ENCODE data around the gene HECTD4.

The HECTD4 gene

GRCh38 chr12:112427760-112428159 is 45.5 kb upstream of the HECTD4 start:
- peaks cover 66% of the 10 kb centered on the region for H3K79me2 ChIP-seq (ENCODE audit: insufficient read depth, low read length)
- H3K27me3 ChIP-seq (ENCODE audit: insufficient read depth, low read length): no peaks in the 10 kb centered on the region
- peaks cover 6% of the 10 kb centered on the region for H3K36me3 ChIP-seq (ENCODE audit: insufficient read depth, low read length)
- H3K4me3 ChIP-seq (ENCODE audit: low read depth, low read length, poor library complexity, severe bottlenecking): no peak overlapping the region
- H2AFZ ChIP-seq (ENCODE audit: low read length): no peak overlapping the region
- H4K20me1 ChIP-seq (ENCODE audit: insufficient read depth, low read length): no peaks in the 10 kb centered on the region
- H3K27ac ChIP-seq (ENCODE audit: low read depth, low read length, poor library complexity, severe bottlenecking): no peak overlapping the region
- no peak for TF ChIP-seq EZH2 (IDR thresholded peaks at IDR 0.05; ENCODE audit: borderline replicate concordance, low read length)
- TF ChIP-seq, protein P1, sequence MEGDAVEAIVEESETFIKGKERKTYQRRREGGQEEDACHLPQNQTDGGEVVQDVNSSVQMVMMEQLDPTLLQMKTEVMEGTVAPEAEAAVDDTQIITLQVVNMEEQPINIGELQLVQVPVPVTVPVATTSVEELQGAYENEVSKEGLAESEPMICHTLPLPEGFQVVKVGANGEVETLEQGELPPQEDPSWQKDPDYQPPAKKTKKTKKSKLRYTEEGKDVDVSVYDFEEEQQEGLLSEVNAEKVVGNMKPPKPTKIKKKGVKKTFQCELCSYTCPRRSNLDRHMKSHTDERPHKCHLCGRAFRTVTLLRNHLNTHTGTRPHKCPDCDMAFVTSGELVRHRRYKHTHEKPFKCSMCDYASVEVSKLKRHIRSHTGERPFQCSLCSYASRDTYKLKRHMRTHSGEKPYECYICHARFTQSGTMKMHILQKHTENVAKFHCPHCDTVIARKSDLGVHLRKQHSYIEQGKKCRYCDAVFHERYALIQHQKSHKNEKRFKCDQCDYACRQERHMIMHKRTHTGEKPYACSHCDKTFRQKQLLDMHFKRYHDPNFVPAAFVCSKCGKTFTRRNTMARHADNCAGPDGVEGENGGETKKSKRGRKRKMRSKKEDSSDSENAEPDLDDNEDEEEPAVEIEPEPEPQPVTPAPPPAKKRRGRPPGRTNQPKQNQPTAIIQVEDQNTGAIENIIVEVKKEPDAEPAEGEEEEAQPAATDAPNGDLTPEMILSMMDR (IDR thresholded peaks at IDR 0.05; ENCODE audit: low read length): no peak
- peaks cover 21% of the 10 kb centered on the region for H3K4me1 ChIP-seq (ENCODE audit: insufficient read depth, low read length, severe bottlenecking)
- no peaks in the 10 kb centered on the region for H3K9me2 ChIP-seq (ENCODE audit: low read depth, low read length)
- H3F3A ChIP-seq (ENCODE audit: insufficient read depth, low read length): no peaks in the 10 kb centered on the region
- H3K4me2 ChIP-seq (ENCODE audit: low read length): no peak overlapping the region
- H3K9ac ChIP-seq (ENCODE audit: low read length): no peak overlapping the region
- no peaks in the 10 kb centered on the region for H3K9me3 ChIP-seq (ENCODE audit: low read length)

DNA sequence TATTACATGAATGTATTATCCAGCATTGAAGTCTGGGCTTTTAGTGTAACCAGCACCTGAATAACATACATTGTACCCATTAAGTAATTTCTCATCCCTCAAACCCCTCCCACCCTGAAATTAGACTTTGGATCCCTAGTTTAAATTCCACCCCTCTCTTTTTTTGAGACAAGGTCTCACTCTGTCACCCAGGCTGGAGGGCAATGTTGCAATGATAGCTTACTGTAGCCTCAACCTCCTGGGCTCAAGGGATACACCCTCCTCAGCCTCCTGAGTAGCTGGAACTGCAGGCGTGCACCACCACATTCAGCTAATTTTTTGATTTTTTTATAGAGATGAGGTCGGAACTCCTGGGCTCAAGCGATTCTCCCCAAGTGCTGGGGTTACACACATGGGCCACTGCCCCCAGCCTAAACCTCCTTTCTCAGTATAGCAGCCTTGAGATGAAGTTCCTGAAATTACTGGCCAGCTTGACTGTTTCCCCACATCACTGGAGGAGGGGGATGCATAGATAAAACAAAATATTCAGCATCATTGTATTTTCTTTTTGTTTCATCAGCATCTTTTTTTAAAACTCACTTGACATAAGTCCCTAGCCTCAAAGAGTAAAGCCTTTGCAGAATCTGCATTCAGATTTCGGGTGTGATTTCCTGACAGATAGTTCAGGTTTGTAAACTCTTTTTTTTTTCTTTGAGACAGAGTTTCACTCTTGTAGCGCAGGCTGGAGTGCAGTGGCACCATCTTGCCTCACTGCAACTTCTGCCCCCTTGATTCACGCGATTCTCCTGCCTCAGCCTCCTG is 43.6 kb upstream of the HECTD4 start:
- Histone ChIP-seq H3K4me3 (ENCODE audit: low read depth, low read length, poor library complexity, severe bottlenecking) (no peak overlapping the region), H4K20me1 (ENCODE audit: insufficient read depth, low read length) (no peaks in the 10 kb centered on the region), H3K27me3 (ENCODE audit: insufficient read depth, low read length) (no peaks in the 10 kb centered on the region), H3K27ac (ENCODE audit: low read depth, low read length, poor library complexity, severe bottlenecking) (no peak overlapping the region), H2AFZ (ENCODE audit: low read length) (no peak overlapping the region), H3K9me2 (ENCODE audit: low read depth, low read length) (no peaks in the 10 kb centered on the region), H3K9ac (ENCODE audit: low read length) (no peak overlapping the region), H3K9me3 (ENCODE audit: low read length) (no peaks in the 10 kb centered on the region), H3F3A (ENCODE audit: insufficient read depth, low read length) (no peaks in the 10 kb centered on the region), H3K4me2 (ENCODE audit: low read length) (no peak overlapping the region), H3K4me1 (ENCODE audit: insufficient read depth, low read length, severe bottlenecking) (peaks cover 25% of the 10 kb centered on the region), H3K36me3 (ENCODE audit: insufficient read depth, low read length) (peaks cover 15% of the 10 kb centered on the region), H3K79me2 (ENCODE audit: insufficient read depth, low read length) (peaks cover 84% of the 10 kb centered on the region)
- TF ChIP-seq, protein P1 (IDR thresholded peaks at IDR 0.05; ENCODE audit: low read length): no peak
- TF ChIP-seq EZH2 (IDR thresholded peaks at IDR 0.05; ENCODE audit: borderline replicate concordance, low read length): no peak

GRCh38 chr12:112424126-112424525 is 41.9 kb upstream of the HECTD4 start:
- no peaks in the 10 kb centered on the region for H3K27me3 ChIP-seq (ENCODE audit: insufficient read depth, low read length)
- H3F3A ChIP-seq (ENCODE audit: insufficient read depth, low read length): no peaks in the 10 kb centered on the region
- H3K9me3 ChIP-seq (ENCODE audit: low read length): no peaks in the 10 kb centered on the region
- H3K4me1 ChIP-seq (ENCODE audit: insufficient read depth, low read length, severe bottlenecking): peaks cover 34% of the 10 kb centered on the region
- peaks cover 15% of the 10 kb centered on the region; the same call in 1 of the 2 replicates for H3K36me3 ChIP-seq (ENCODE audit: insufficient read depth, low read length)
- H3K4me2 ChIP-seq (ENCODE audit: low read length): no peak overlapping the region
- H3K9me2 ChIP-seq (ENCODE audit: low read depth, low read length): no peaks in the 10 kb centered on the region
- H2AFZ ChIP-seq (ENCODE audit: low read length): no peak overlapping the region
- TF ChIP-seq, protein P1 (IDR thresholded peaks at IDR 0.05; ENCODE audit: low read length): no peak
- no peak for TF ChIP-seq EZH2 (IDR thresholded peaks at IDR 0.05; ENCODE audit: borderline replicate concordance, low read length)
- no peak overlapping the region for H3K27ac ChIP-seq (ENCODE audit: low read depth, low read length, poor library complexity, severe bottlenecking)
- H3K4me3 ChIP-seq (ENCODE audit: low read depth, low read length, poor library complexity, severe bottlenecking): no peak overlapping the region
- H3K79me2 ChIP-seq (ENCODE audit: insufficient read depth, low read length): peaks cover 91% of the 10 kb centered on the region
- H4K20me1 ChIP-seq (ENCODE audit: insufficient read depth, low read length): no peaks in the 10 kb centered on the region
- H3K9ac ChIP-seq (ENCODE audit: low read length): no peak overlapping the region
